K562 (cell line): ENCODE results near the gene PDZD8. TPM values are rescaled to one million over a fixed set of nuclear protein-coding genes. Genes with fewer than 3 reads are reported as not detected.

ENCODE experiments used
- ATAC-seq: fragments of 200-7000 bp; cut with Tn5 transposase; 3 replicates; pipeline ENCODE4 v1.9.1; 2020; ENCODE audit warnings: moderate library complexity
- BruUV-seq: library from RNA; stranded (reverse); fragments of 400-500 nt; replicated peaks from 2 replicates; lab custom pipeline; 2021; lab: Mats Ljungman, UMichigan
- CTCF ChIA-PET: fragments of 300-600 bp; formaldehyde crosslinking; extraction: SDS; loops from one replicate; lab custom pipeline; 2021; ENCODE audit warnings: low intra/inter-chr PET ratio; lab: Yijun Ruan, JAX
- POLR2A ChIA-PET: fragments of 300-600, 350-650 bp; sonication (Branson Sonifier 250); formaldehyde crosslinking; extraction: SDS; loops from one replicate; lab custom pipeline; 2021; ENCODE audit warnings: antibody characterized with exemption, inconsistent platforms; lab: Yijun Ruan, JAX
- DNase-seq, 4 experiments: peaks; one replicate each; pipeline versions ENCODE4 v3.0.0 to v3.0.0-alpha.2; 2011 to 2018; ENCODE audit warnings: low spot score in 3 of 4, mixed read lengths in 3 of 4; ENCODE audit errors: extremely low read depth in 1 of 4
- FAIRE-seq: peaks from 2 replicates; lab custom pipeline; 2011; peaks lifted over from hg19 to GRCh38; lab: Jason Lieb, UNC
- H2AFZ ChIP-seq: 2 replicates; pipeline ENCODE4 v1.6.0; 2011; ENCODE audit warnings: low read depth, low read length, control low read depth, inconsistent platforms
- H3K27ac ChIP-seq: fragments of 200-600 bp; 3 replicates; pipeline ENCODE4 v1.8.0; 2011; ENCODE audit warnings: low read depth, mild to moderate bottlenecking, control low read depth, inconsistent platforms, low read length, moderate library complexity, mixed read lengths; ENCODE audit errors: extremely low read depth
- H3K27me3 ChIP-seq, 2 experiments: fragments of 300-600 bp in 1 of 2; 2 replicates in 1 of 2; 3 replicates in 1 of 2; pipeline versions ENCODE4 v1.6.0 to v1.8.0; 2011; ENCODE audit warnings: inconsistent platforms in 2 of 2, low read length in 2 of 2, mild to moderate bottlenecking in 1 of 2, mixed read lengths in 1 of 2, moderate library complexity in 1 of 2; ENCODE audit not compliant: control insufficient read depth in 2 of 2, insufficient read depth in 2 of 2
- H3K36me3 ChIP-seq: fragments of 300-600 bp; 3 replicates; pipeline ENCODE4 v1.8.0; 2011; ENCODE audit warnings: mild to moderate bottlenecking, low read length, inconsistent platforms; ENCODE audit not compliant: control insufficient read depth, insufficient read depth
- H3K4me1 ChIP-seq, 2 experiments: fragments of 200-600 bp in 1 of 2; replicated peaks in 1 of 2; 2 replicates in 1 of 2; 3 replicates in 1 of 2; pipeline versions ENCODE4 v1.5.1 to v1.8.0; 2011; ENCODE audit warnings: inconsistent platforms in 2 of 2, low read length in 2 of 2, mild to moderate bottlenecking in 1 of 2, mixed read lengths in 1 of 2, moderate library complexity in 1 of 2; ENCODE audit not compliant: control insufficient read depth in 2 of 2, insufficient read depth in 2 of 2
- H3K4me2 ChIP-seq: 2 replicates; pipeline ENCODE4 v1.6.1; 2011; ENCODE audit warnings: low read length, control low read depth, inconsistent platforms, mixed read lengths; ENCODE audit not compliant: insufficient read depth
- H3K4me3 ChIP-seq: fragments of 200-600 bp; sonication (generic), shearing (Covaris generic); 2 replicates; pipeline ENCODE4 v1.5.1; 2016; ENCODE audit warnings: control low read depth, inconsistent platforms
- H3K79me2 ChIP-seq: fragments of 200-600 bp; 3 replicates; pipeline ENCODE4 v1.8.0; 2011; ENCODE audit warnings: low read length, inconsistent platforms; ENCODE audit not compliant: control insufficient read depth, insufficient read depth
- H3K9ac ChIP-seq, 2 experiments: 2 replicates each; pipeline versions ENCODE4 v1.6.0 to v1.6.1; 2011; ENCODE audit warnings: low read depth in 2 of 2, low read length in 2 of 2, control low read depth in 1 of 2, inconsistent platforms in 1 of 2, mild to moderate bottlenecking in 1 of 2, mixed read lengths in 1 of 2; ENCODE audit not compliant: insufficient read depth in 1 of 2
- H3K9me1 ChIP-seq: one replicate; pipeline ENCODE4 v1.6.0; 2011; ENCODE audit warnings: inconsistent platforms, mild to moderate bottlenecking, low read length, moderate library complexity; ENCODE audit not compliant: control insufficient read depth, insufficient read depth
- H3K9me3 ChIP-seq: replicated peaks from 2 replicates; pipeline ENCODE4 v1.5.1; 2011; ENCODE audit warnings: low read depth, low read length, inconsistent platforms; ENCODE audit not compliant: control insufficient read depth, insufficient read depth
- H4K20me1 ChIP-seq: replicated peaks from 2 replicates; pipeline ENCODE4 v1.6.1; 2011; ENCODE audit warnings: low read length, inconsistent platforms, mixed read lengths; ENCODE audit not compliant: control insufficient read depth, insufficient read depth
- CHD2 ChIP-seq: IDR thresholded peaks from 2 replicates; pipeline ENCODE4 v1.6.1; 2011; ENCODE audit warnings: low read depth, low read length
- E2F1 ChIP-seq: sonication (generic); formaldehyde crosslinking; IDR thresholded peaks from 2 replicates; pipeline ENCODE4 v1.8.1; 2023; ENCODE audit warnings: mild to moderate bottlenecking, missing genetic modification reagents, moderate library complexity
- E2F5 ChIP-seq: sonication (generic); formaldehyde crosslinking; IDR thresholded peaks from 2 replicates; pipeline ENCODE4 v1.8.0; 2022; ENCODE audit warnings: mild to moderate bottlenecking, missing genetic modification reagents
- ELF1 ChIP-seq: fragments of 200-800 bp; sonication (Bioruptor generic); IDR thresholded peaks from 2 replicates; pipeline ENCODE4 v1.6.1; 2016; ENCODE audit warnings: missing genetic modification characterization, missing compliant biosample characterization
- KLF10 ChIP-seq: fragments of 250-450 bp; sonication (Bioruptor Pico); IDR thresholded peaks from 2 replicates; pipeline ENCODE4 v1.6.1; 2021; ENCODE audit warnings: matching md5 sums
- LEF1 ChIP-seq: fragments of 450-650 bp; IDR thresholded peaks from 2 replicates; pipeline ENCODE4 v1.6.1; 2016; ENCODE audit warnings: mild to moderate bottlenecking
- MEF2D ChIP-seq: conservative IDR thresholded peaks from 2 replicates; pipeline ENCODE4 v1.6.1; 2016; ENCODE audit warnings: low read depth, missing genetic modification characterization, missing compliant biosample characterization
- NCOA6 ChIP-seq: fragments of 450-650 bp; IDR thresholded peaks from 2 replicates; pipeline ENCODE4 v1.6.1; 2017; ENCODE audit warnings: mild to moderate bottlenecking
- TCF3 ChIP-seq: sonication (generic); formaldehyde crosslinking; IDR thresholded peaks from 2 replicates; pipeline ENCODE4 v1.4.0; 2020; ENCODE audit warnings: mild to moderate bottlenecking, missing genetic modification reagents
- ZBTB49 ChIP-seq: sonication (generic); formaldehyde crosslinking; IDR thresholded peaks from 2 replicates; pipeline ENCODE4 v1.8.0; 2022; ENCODE audit warnings: missing genetic modification reagents, mild to moderate bottlenecking, borderline replicate concordance
- ZNF124 ChIP-seq: sonication (generic); formaldehyde crosslinking; IDR thresholded peaks from 2 replicates; pipeline ENCODE4 v1.8.1; 2022; ENCODE audit warnings: missing genetic modification reagents
- ZZZ3 ChIP-seq: fragments of 450-650 bp; IDR thresholded peaks from 2 replicates; pipeline ENCODE4 v1.6.1; 2016; ENCODE audit warnings: antibody characterized with exemption, mild to moderate bottlenecking, moderate library complexity
- WGBS: fragments of 100-300 bp; shearing (Covaris generic); methylation state at CpG from one replicate; pipeline ENCODE4 v1.1.6; 2016; ENCODE audit warnings: low coverage, mixed read lengths; ENCODE audit not compliant: insufficient coverage; ENCODE audit errors: missing lambda C conversion rate; 5-methylcytosine and 5-hydroxymethylcytosine counted together
- in situ Hi-C: fragments of 300-500 bp; cut with MboI; formaldehyde crosslinking; loops from 4 replicates; pipeline ENCODE4 v1.15.0; 2018; ENCODE audit warnings: inconsistent platforms, mixed read lengths
- intact Hi-C: fragments of 100-400 bp; cut with micrococcal nuclease; formaldehyde crosslinking; loops from 2 replicates; pipeline ENCODE4 v1.14.2; 2022
- polyA plus RNA-seq, 8 experiments: library from polyadenylated mRNA; depleted of rRNA in 4 of 8; stranded (reverse) in 5 of 8; unstranded in 3 of 8; fragments of >200 nt; fragmentation: Nextera tagmentation in 2 of 8; fragmentation: Illumina TruSeq in 1 of 8; extraction: Ambion mirVana in 2 of 8; extraction: Trizol in 1 of 8; gene quantifications; 2 replicates each; pipeline versions ENCODE4 v1.2.1 to v1.2.3, GENCODE V29; 2011 to 2014; ENCODE audit warnings: inconsistent platforms in 1 of 8, missing spikeins in 1 of 8
- total RNA-seq, 7 experiments: library from RNA; depleted of rRNA in 6 of 7; stranded (reverse); fragments of >200 nt in 6 of 7; fragmentation: Illumina TruSeq in 2 of 7; extraction: Trizol in 2 of 7; gene quantifications; 2 replicates each; pipeline versions ENCODE4 v1.2.1 to v1.2.3, GENCODE V29; 2011 to 2021; ENCODE audit warnings: low replicate concordance in 1 of 7

Gene PDZD8
- total and polyA plus RNA-seq, 9 of the 15 experiments (the other 6 are each of a cell fraction or from before 2014, with no cell fraction given), result 5.5 to 53.4 (median 36.8) TPM

GRCh38 chr10:117246997-117247671, 128.1 kb downstream of the PDZD8 start:
- H3K9ac ChIP-seq, result no peak overlapping the region
- 11% methylated on average over 3 of the region's 3 CpGs for WGBS
- no TSS peak for BruUV-seq
- H3K79me2 ChIP-seq, result no peaks in the 10 kb centered on the region
- no peak for TF ChIP-seq KLF10
- no peak for TF ChIP-seq LEF1
- DNase-seq (no peak), FAIRE-seq (no peak), ATAC-seq (no peak)
- H2AFZ ChIP-seq, result no peak overlapping the region
- intact Hi-C loops, result no loop called here
- no peak overlapping the region for H3K4me2 ChIP-seq
- no peak overlapping the region for H3K27ac ChIP-seq
- H4K20me1 ChIP-seq, result no peaks in the 10 kb centered on the region
- POLR2A ChIA-PET, result no interaction called here
- H3K4me3 ChIP-seq, result no peak overlapping the region
- no peaks in the 10 kb centered on the region for H3K36me3 ChIP-seq
- CTCF ChIA-PET, result no interaction called here
- in situ Hi-C loops, result loop anchor here (25.0 kb wide), 1 partner anchor 190 kb away; no protein-coding TSS in a partner anchor
- no peaks in the 10 kb centered on the region for H3K9me1 ChIP-seq
- H3K27me3 ChIP-seq, result peaks cover 20 to 30% of the 10 kb centered on the region in 2 experiments
- H3K9me3 ChIP-seq, result no peaks in the 10 kb centered on the region
- H3K4me1 ChIP-seq, result no peaks in the 10 kb centered on the region; a peak in 2 of 5 replicates

- no peaks in the 10 kb centered on the region for H4K20me1 ChIP-seq
- 39% methylated on average over 7 of the region's 8 CpGs for WGBS
- no peak overlapping the region for H3K27ac ChIP-seq
- intact Hi-C loops, result no loop called here
- in situ Hi-C loops, result loop anchor here (25.0 kb wide), 1 partner anchor 195 kb away; no protein-coding TSS in a partner anchor
- DNase-seq (no peak), FAIRE-seq (no peak), ATAC-seq (no peak)
- no peak overlapping the region for H3K4me3 ChIP-seq
- H3K36me3 ChIP-seq, result no peaks in the 10 kb centered on the region
- H3K4me1 ChIP-seq, result peaks cover 0 to 17% of the 10 kb centered on the region in 2 experiments; a peak in 2 of 5 replicates
- H3K27me3 ChIP-seq, result peaks cover 6 to 27% of the 10 kb centered on the region in 2 experiments
- POLR2A ChIA-PET, result interaction anchor here (0.5 to 1.5 kb wide), 2 partner anchors 26 to 163 kb away, joined by 3 to 4 read pairs; no protein-coding TSS in a partner anchor
- H3K9ac ChIP-seq, result no peak overlapping the region
- no TSS peak for BruUV-seq
- no peak overlapping the region for H2AFZ ChIP-seq
- no peaks in the 10 kb centered on the region for H3K9me3 ChIP-seq
- no peak overlapping the region for H3K4me2 ChIP-seq
- no peaks in the 10 kb centered on the region for H3K9me1 ChIP-seq
- H3K79me2 ChIP-seq, result no peaks in the 10 kb centered on the region
- CTCF ChIA-PET, result no interaction called here
- TF ChIP-seq MEF2D (tag) (no peak), ZBTB49 (no peak), ZZZ3 (no peak), CHD2 (no peak), NCOA6 (no peak), E2F5 (no peak), ZNF124 (no peak), E2F1 (CRISPR knock-in tag) (no peak), TCF3 (CRISPR knock-in tag) (no peak), ELF1 (tag) (no peak)
These were observed 132.8 kb downstream of the PDZD8 start for GRCh38 chr10:117242463-117242832.
